GM04503 (cell line): ENCODE results near the gene IRF7.

Experiments
- DNase-seq: peaks from one replicate; pipeline ENCODE4 v3.0.0-alpha.2; 2012; ENCODE audit warnings: low read depth

IRF7 gene

GRCh38 chr11:640021-640706 lies 24.4 kb upstream of the IRF7 start:
- DNase-seq, result no peak

GRCh38 chr11:639332-639955 lies 23.7 kb upstream of the IRF7 start:
- no peak for DNase-seq

- DNase-seq, result no peak
Observed at GRCh38 chr11:638631-639331, 23.0 kb upstream of the IRF7 start.

GRCh38 chr11:637593-638521 lies 22.1 kb upstream of the IRF7 start:
- DNase-seq, result no peak

- DNase-seq, result no peak
Observed at GRCh38 chr11:637333-637592, 21.5 kb upstream of the IRF7 start.

- DNase-seq, result no peak
Observed at GRCh38 chr11:636511-637332, 21.0 kb upstream of the IRF7 start, which contains the start of gene DRD4. Gene DRD4 (plus strand): TSS chr11:637269. CDS start chr11:637305, 36 bp downstream.

- DNase-seq, result no peak
Observed at GRCh38 chr11:635945-636510, 20.3 kb upstream of the IRF7 start.

GRCh38 chr11:630871-631270 lies 15.1 kb upstream of the IRF7 start:
- DNase-seq, result no peak

GRCh38 chr11:629237-629583 lies 13.5 kb upstream of the IRF7 start:
- no peak for DNase-seq

- DNase-seq, result no peak
Observed at GRCh38 chr11:628056-628455, 12.3 kb upstream of the IRF7 start.

GRCh38 chr11:627308-627576 lies 11.5 kb upstream of the IRF7 start:
- no peak for DNase-seq

GRCh38 chr11:626475-627307 lies 10.9 kb upstream of the IRF7 start, which contains the start of gene SCT:
Gene SCT (minus strand): TSS chr11:627181. CDS start chr11:627143, 38 bp downstream.
- DNase-seq, result no peak

GRCh38 chr11:625636-626268 lies 10.0 kb upstream of the IRF7 start:
- DNase-seq, result no peak

GRCh38 chr11:624705-625635 lies 9.2 kb upstream of the IRF7 start, which contains the start of gene CDHR5:
Gene CDHR5 (minus strand): TSS chr11:624955. CDS start chr11:624902, 53 bp downstream.
- DNase-seq, result no peak

- DNase-seq, result no peak
Observed at GRCh38 chr11:623999-624704, 8.4 kb upstream of the IRF7 start.

GRCh38 chr11:623349-623869 lies 7.7 kb upstream of the IRF7 start:
- DNase-seq, result no peak

- no peak for DNase-seq
Observed at GRCh38 chr11:621838-622237, 6.1 kb upstream of the IRF7 start.
